Inferior parietal cortex (tissue), 1 donor: ENCODE measurements around the gene RELT.

Source experiments
- DNase-seq: peaks from one replicate; pipeline ENCODE4 v3.0.0-alpha.2; 2016; ENCODE audit errors: extremely low spot score

The RELT gene

DNA sequence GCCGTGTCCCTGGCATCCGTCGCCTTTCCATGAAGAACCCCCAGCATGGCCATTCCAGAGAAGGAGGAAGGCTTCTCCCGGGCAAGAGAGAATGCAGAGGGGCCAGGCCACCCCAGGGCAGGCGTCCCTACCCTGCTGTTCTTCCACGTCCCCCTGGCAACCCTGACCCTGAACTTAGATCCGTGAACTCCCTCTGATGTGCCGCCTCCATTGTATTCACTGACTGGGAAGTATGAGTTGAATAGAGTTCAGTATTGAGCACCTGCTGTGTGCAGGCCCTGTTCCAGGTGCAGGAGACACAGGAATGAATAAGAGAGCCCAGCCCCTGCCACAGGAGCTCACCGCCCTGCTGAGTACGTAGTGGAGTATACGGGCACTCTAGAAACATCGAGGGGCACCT lies 29.1 kb upstream of the RELT start:
- no peak for DNase-seq

- DNase-seq, result no peak
These were observed 27.4 kb upstream of the RELT start for GRCh38 chr11:73348838-73349237.

DNA sequence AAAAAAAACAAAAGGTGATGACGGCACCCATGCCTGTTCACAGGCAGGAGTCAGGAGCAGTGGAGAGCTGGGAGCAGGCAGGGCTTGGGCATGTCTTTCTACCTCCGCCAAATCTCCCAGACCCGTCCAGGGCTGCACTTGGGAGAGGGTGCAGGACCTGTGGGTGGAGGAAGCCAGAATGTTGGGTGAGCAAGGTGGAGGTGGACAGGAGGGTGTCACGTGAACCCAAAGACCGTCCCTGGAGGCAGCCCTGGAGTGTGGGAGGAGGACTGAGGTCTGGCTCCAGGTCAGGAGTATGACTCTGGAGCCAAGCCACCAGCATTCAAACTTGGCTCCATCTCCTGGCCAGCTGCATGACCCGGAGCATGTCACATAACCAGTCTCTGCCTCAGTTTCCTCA lies 26.6 kb upstream of the RELT start:
- no peak for DNase-seq

- DNase-seq, result peak; percentile 81
These were observed 25.1 kb upstream of the RELT start for GRCh38 chr11:73350908-73351636.

- DNase-seq, result no peak
These were observed 22.8 kb upstream of the RELT start for GRCh38 chr11:73353422-73353821.

DNA sequence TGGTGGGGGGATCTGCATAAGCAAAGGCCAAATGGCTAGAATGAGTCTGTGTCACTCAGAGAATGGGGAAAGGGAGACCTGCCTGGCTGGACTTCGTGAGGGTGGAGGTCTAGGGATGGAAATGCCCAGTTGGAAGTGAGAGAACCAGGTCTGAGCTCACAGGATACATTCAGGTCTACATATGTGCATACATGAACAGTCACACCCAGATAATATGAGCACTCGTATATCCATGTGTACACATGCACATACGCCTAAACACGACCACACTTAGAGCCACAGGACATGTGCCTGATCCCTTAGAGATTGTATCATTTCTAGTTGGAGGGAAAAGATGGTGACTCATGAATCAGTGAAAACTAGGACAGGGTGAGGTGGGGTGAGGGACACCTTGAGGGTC lies 21.1 kb upstream of the RELT start:
- no peak for DNase-seq

DNA sequence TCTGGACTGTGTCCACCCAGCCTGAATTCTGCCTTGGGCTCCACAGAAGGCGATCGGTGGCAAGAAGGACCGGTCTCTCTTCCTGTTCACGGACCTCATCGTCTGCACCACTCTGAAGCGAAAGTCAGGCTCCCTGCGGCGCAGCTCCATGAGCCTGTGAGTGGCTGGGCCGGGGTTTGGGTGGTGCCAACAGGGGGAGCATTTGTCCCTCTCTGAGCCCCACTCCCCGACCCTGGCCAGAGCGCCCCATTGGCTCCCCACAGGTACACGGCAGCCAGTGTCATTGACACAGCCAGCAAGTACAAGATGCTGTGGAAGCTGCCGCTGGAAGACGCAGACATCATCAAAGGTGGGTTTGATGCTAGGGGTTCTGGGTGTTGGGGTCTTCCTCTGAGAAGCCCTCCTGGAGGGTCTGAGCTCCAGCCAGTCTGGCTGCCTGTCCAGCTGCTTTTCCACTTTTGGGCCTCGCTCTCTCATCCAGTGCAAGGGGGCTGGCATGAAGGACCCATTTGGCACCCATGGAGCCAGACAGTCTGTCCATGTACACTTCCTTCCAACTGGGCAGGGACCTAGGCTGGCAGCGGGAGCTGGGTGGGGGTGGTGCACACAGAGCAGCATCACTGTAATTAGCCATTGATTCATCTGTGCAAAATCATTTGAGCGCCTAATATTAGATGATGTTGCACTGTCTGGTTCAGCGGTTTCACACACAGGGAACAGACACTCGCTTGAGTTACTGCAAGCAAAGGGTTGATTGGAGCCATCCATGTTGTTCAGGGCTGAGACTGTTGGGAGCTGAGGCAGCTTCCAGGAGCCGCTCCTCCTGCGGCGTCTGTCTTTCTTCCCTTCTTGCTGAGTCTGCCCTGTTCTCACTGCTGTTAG lies 19.0 kb upstream of the RELT start:
- DNase-seq, result no peak

DNA sequence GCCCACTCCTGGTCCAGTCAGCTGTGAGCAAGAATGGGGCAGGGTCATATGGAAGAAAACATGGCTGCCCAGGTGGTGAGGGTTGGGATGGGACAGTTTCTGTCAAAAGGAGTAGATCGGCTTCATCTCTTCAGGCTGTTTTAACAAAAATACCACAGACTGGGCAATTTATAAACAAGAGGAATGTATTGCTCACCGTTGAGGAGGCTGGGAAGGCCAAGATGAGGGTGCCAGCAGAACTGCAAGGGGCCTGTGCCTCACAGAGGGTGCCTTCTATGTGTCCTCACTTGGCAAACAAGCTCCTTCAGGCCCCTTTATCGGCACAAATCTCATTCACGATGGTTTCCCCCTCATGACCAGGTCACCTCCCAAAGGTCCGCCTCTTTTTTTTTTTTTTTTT lies 18.1 kb upstream of the RELT start:
- no peak for DNase-seq

GRCh38 chr11:73359341-73359740 lies 16.9 kb upstream of the RELT start:
- DNase-seq, result no peak

- no peak for DNase-seq
These were observed 16.1 kb upstream of the RELT start for GRCh38 chr11:73359930-73360742.

GRCh38 chr11:73360743-73361369 lies 15.3 kb upstream of the RELT start:
- no peak for DNase-seq

GRCh38 chr11:73361953-73362776 lies 14.0 kb upstream of the RELT start:
- no peak for DNase-seq

- no peak for DNase-seq
These were observed 13.1 kb upstream of the RELT start for GRCh38 chr11:73363147-73363546.

- DNase-seq, result no peak
These were observed 10.6 kb upstream of the RELT start for GRCh38 chr11:73365352-73366264.

- DNase-seq, result no peak
These were observed 10.0 kb upstream of the RELT start for GRCh38 chr11:73366265-73366610.

DNA sequence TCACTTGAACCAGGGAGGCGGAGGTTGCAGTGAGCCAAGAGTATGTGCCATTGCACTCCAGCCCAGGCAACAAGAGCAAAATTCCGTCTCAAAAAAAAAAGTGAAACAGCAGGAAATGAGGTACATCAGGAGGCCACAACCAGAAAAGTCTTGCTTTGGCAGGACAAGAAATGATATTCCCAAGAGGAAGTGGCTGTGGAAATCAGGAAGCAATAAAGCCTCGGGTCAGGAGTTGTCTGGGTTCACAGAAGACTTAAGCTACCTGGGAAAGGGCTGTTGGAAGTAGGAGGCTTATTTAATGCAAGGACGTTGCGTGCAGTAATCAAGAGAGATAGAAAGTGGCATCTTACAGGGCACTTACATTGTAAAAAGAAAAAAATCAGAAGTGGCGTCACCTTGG lies 9.2 kb upstream of the RELT start:
- DNase-seq, result no peak

DNA sequence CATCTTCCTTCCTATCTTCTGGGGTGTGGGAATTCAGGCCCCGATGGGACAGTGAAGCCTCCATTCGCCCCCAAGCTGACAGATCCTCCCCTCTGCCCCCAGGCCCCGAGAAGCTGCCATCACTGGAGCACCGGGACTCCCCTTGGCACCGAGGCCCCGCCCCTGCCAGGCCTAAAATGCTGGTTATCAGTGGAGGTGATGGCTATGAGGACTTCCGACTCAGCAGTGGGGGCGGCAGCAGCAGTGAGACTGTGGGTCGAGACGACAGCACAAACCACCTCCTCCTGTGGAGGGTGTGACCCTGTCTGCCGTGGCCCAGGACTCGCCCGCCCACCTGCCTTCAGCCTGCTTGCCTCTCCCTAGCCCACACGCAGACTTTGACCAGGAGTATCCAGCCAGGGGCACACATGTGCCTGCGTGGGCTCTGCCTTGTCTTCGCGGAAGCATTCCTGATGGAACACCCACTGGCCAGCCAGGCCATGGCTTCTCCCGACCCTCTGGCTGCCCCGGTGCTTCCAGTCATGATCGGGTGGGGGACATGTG lies 8.6 kb upstream of the RELT start:
- DNase-seq, result no peak

DNA sequence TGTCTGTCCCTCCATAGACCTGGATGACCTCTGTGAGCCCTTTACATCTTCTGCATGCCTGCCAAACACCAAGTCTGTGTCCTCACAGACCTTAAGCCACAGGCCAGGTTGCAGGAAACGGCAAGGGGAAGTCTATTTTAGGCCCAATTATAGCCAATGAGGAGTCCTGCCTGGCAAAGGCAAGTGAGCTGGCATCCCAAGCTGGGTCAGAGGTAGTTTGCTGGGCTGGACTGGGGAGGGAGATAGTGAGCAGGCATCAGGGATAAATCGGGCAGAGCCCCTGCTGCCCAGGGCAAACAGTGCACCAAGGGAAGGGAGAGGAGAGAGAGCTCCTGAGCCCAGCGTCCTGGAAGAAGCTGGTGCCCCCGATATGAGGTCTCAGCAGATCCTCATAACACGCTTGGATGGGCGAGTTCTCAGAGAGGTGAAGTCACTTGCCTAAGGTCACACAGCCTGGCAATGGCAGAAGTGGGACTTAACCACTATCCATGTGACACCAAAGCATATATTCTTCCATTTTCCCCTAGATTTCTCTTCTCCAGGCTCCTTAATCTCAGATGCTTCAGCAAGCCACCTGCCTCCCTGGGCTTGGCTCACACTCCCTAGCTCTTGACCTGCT lies 3.7 kb upstream of the RELT start:
- DNase-seq, result no peak

- no peak for DNase-seq
These were observed 2.0 kb upstream of the RELT start for GRCh38 chr11:73374151-73374550.
